K562 (cell line): ENCODE measurements around the gene FUT6. TPM values are rescaled to one million over a fixed set of nuclear protein-coding genes. Genes with fewer than 3 reads are reported as not detected.
A peak's percentile ranks its signal among the peaks of the same experiment; 100 is the strongest.

Source experiments
- ATAC-seq: fragments of 200-7000 bp; cut with Tn5 transposase; 3 replicates; pipeline ENCODE4 v1.9.1; 2020; ENCODE audit warnings: moderate library complexity
- BruUV-seq: library from RNA; stranded (reverse); fragments of 400-500 nt; replicated peaks from 2 replicates; lab custom pipeline; 2021; lab: Mats Ljungman, UMichigan
- CTCF ChIA-PET: fragments of 300-600 bp; formaldehyde crosslinking; extraction: SDS; loops from one replicate; lab custom pipeline; 2021; ENCODE audit warnings: low intra/inter-chr PET ratio; lab: Yijun Ruan, JAX
- POLR2A ChIA-PET: fragments of 300-600, 350-650 bp; sonication (Branson Sonifier 250); formaldehyde crosslinking; extraction: SDS; loops from one replicate; lab custom pipeline; 2021; ENCODE audit warnings: antibody characterized with exemption, inconsistent platforms; lab: Yijun Ruan, JAX
- DNase-seq, 4 experiments: peaks; one replicate each; pipeline versions ENCODE4 v3.0.0 to v3.0.0-alpha.2; 2011 to 2018; ENCODE audit warnings: low spot score in 3 of 4, mixed read lengths in 3 of 4; ENCODE audit errors: extremely low read depth in 1 of 4
- FAIRE-seq: peaks from 2 replicates; lab custom pipeline; 2011; peaks lifted over from hg19 to GRCh38; lab: Jason Lieb, UNC
- H2AFZ ChIP-seq: 2 replicates; pipeline ENCODE4 v1.6.0; 2011; ENCODE audit warnings: low read depth, low read length, control low read depth, inconsistent platforms
- H3K27ac ChIP-seq: fragments of 200-600 bp; 3 replicates; pipeline ENCODE4 v1.8.0; 2011; ENCODE audit warnings: low read depth, mild to moderate bottlenecking, control low read depth, inconsistent platforms, low read length, moderate library complexity, mixed read lengths; ENCODE audit errors: extremely low read depth
- H3K27me3 ChIP-seq, 2 experiments: fragments of 300-600 bp in 1 of 2; 2 replicates in 1 of 2; 3 replicates in 1 of 2; pipeline versions ENCODE4 v1.6.0 to v1.8.0; 2011; ENCODE audit warnings: inconsistent platforms in 2 of 2, low read length in 2 of 2, mild to moderate bottlenecking in 1 of 2, mixed read lengths in 1 of 2, moderate library complexity in 1 of 2; ENCODE audit not compliant: control insufficient read depth in 2 of 2, insufficient read depth in 2 of 2
- H3K36me3 ChIP-seq: fragments of 300-600 bp; 3 replicates; pipeline ENCODE4 v1.8.0; 2011; ENCODE audit warnings: mild to moderate bottlenecking, low read length, inconsistent platforms; ENCODE audit not compliant: control insufficient read depth, insufficient read depth
- H3K4me1 ChIP-seq, 2 experiments: fragments of 200-600 bp in 1 of 2; replicated peaks in 1 of 2; 2 replicates in 1 of 2; 3 replicates in 1 of 2; pipeline versions ENCODE4 v1.5.1 to v1.8.0; 2011; ENCODE audit warnings: inconsistent platforms in 2 of 2, low read length in 2 of 2, mild to moderate bottlenecking in 1 of 2, mixed read lengths in 1 of 2, moderate library complexity in 1 of 2; ENCODE audit not compliant: control insufficient read depth in 2 of 2, insufficient read depth in 2 of 2
- H3K4me2 ChIP-seq: 2 replicates; pipeline ENCODE4 v1.6.1; 2011; ENCODE audit warnings: low read length, control low read depth, inconsistent platforms, mixed read lengths; ENCODE audit not compliant: insufficient read depth
- H3K4me3 ChIP-seq: fragments of 200-600 bp; sonication (generic), shearing (Covaris generic); 2 replicates; pipeline ENCODE4 v1.5.1; 2016; ENCODE audit warnings: control low read depth, inconsistent platforms
- H3K79me2 ChIP-seq: fragments of 200-600 bp; 3 replicates; pipeline ENCODE4 v1.8.0; 2011; ENCODE audit warnings: low read length, inconsistent platforms; ENCODE audit not compliant: control insufficient read depth, insufficient read depth
- H3K9ac ChIP-seq, 2 experiments: 2 replicates each; pipeline versions ENCODE4 v1.6.0 to v1.6.1; 2011; ENCODE audit warnings: low read depth in 2 of 2, low read length in 2 of 2, control low read depth in 1 of 2, inconsistent platforms in 1 of 2, mild to moderate bottlenecking in 1 of 2, mixed read lengths in 1 of 2; ENCODE audit not compliant: insufficient read depth in 1 of 2
- H3K9me1 ChIP-seq: one replicate; pipeline ENCODE4 v1.6.0; 2011; ENCODE audit warnings: inconsistent platforms, mild to moderate bottlenecking, low read length, moderate library complexity; ENCODE audit not compliant: control insufficient read depth, insufficient read depth
- H3K9me3 ChIP-seq: replicated peaks from 2 replicates; pipeline ENCODE4 v1.5.1; 2011; ENCODE audit warnings: low read depth, low read length, inconsistent platforms; ENCODE audit not compliant: control insufficient read depth, insufficient read depth
- H4K20me1 ChIP-seq: replicated peaks from 2 replicates; pipeline ENCODE4 v1.6.1; 2011; ENCODE audit warnings: low read length, inconsistent platforms, mixed read lengths; ENCODE audit not compliant: control insufficient read depth, insufficient read depth
- NFIC ChIP-seq: fragments of 450-650 bp; IDR thresholded peaks from 2 replicates; pipeline ENCODE4 v1.6.1; 2017; ENCODE audit warnings: mild to moderate bottlenecking, inconsistent platforms
- POLR2G ChIP-seq: fragments of 200-400 bp; formaldehyde crosslinking; IDR thresholded peaks from 2 replicates; pipeline ENCODE4 v1.6.1; 2017; ENCODE audit warnings: low read depth, mild to moderate bottlenecking, antibody characterized with exemption, low read length, moderate library complexity
- RBM17 ChIP-seq: fragments of 200-400 bp; formaldehyde crosslinking; IDR thresholded peaks from 2 replicates; pipeline ENCODE4 v1.6.1; 2017; ENCODE audit warnings: low read depth, mild to moderate bottlenecking, low read length, borderline replicate concordance
- ZFP36 ChIP-seq: fragments of 150-350 bp; IDR thresholded peaks from 2 replicates; pipeline ENCODE4 v1.6.1; 2018; ENCODE audit warnings: low read length, low read depth; ENCODE audit not compliant: partially characterized antibody
- ZKSCAN8 ChIP-seq: fragments of 200-800 bp; sonication (Bioruptor generic); IDR thresholded peaks from 2 replicates; pipeline ENCODE4 v1.6.1; 2016; ENCODE audit warnings: missing genetic modification characterization, missing compliant biosample characterization
- ZNF436 ChIP-seq: fragments of 250-450, 450-650 bp; sonication (Bioruptor Pico); formaldehyde crosslinking; IDR thresholded peaks from 2 replicates; pipeline ENCODE4 v1.7.0; 2020; ENCODE audit warnings: mild to moderate bottlenecking
- ZNF449 ChIP-seq: fragments of 250-450 bp; sonication (Bioruptor Pico); IDR thresholded peaks from 2 replicates; pipeline ENCODE4 v1.8.0; 2022; ENCODE audit warnings: moderate library complexity, mild to moderate bottlenecking, inconsistent platforms
- WGBS: fragments of 100-300 bp; shearing (Covaris generic); methylation state at CpG from one replicate; pipeline ENCODE4 v1.1.6; 2016; ENCODE audit warnings: low coverage, mixed read lengths; ENCODE audit not compliant: insufficient coverage; ENCODE audit errors: missing lambda C conversion rate; 5-methylcytosine and 5-hydroxymethylcytosine counted together
- in situ Hi-C: fragments of 300-500 bp; cut with MboI; formaldehyde crosslinking; loops from 4 replicates; pipeline ENCODE4 v1.15.0; 2018; ENCODE audit warnings: inconsistent platforms, mixed read lengths
- intact Hi-C: fragments of 100-400 bp; cut with micrococcal nuclease; formaldehyde crosslinking; loops from 2 replicates; pipeline ENCODE4 v1.14.2; 2022
- polyA plus RNA-seq, 8 experiments: library from polyadenylated mRNA; depleted of rRNA in 4 of 8; stranded (reverse) in 5 of 8; unstranded in 3 of 8; fragments of >200 nt; fragmentation: Nextera tagmentation in 2 of 8; fragmentation: Illumina TruSeq in 1 of 8; extraction: Ambion mirVana in 2 of 8; extraction: Trizol in 1 of 8; gene quantifications; 2 replicates each; pipeline versions ENCODE4 v1.2.1 to v1.2.3, GENCODE V29; 2011 to 2014; ENCODE audit warnings: inconsistent platforms in 1 of 8, missing spikeins in 1 of 8
- total RNA-seq, 7 experiments: library from RNA; depleted of rRNA in 6 of 7; stranded (reverse); fragments of >200 nt in 6 of 7; fragmentation: Illumina TruSeq in 2 of 7; extraction: Trizol in 2 of 7; gene quantifications; 2 replicates each; pipeline versions ENCODE4 v1.2.1 to v1.2.3, GENCODE V29; 2011 to 2021; ENCODE audit warnings: low replicate concordance in 1 of 7

Gene FUT6
- total and polyA plus RNA-seq, 9 of the 15 experiments (the other 6 are each of a cell fraction or from before 2014, with no cell fraction given): 0.04 TPM; not detected in 8

GRCh38 chr19:5822181-5822844, 17.2 kb downstream of the FUT6 start:
- ATAC-seq (no peak), FAIRE-seq (peak; percentile 37)
- no peak overlapping the region for H3K4me3 ChIP-seq
- H3K27ac ChIP-seq: no peak overlapping the region
- H3K4me1 ChIP-seq: peaks cover 4 to 40% of the 10 kb centered on the region in 2 experiments; a peak in 4 of 5 replicates
- H4K20me1 ChIP-seq: no peaks in the 10 kb centered on the region; the same call in 1 of the 2 replicates
- WGBS: 5% methylated on average over 30 of the region's 30 CpGs
- H3K9me1 ChIP-seq: peaks cover 1% of the 10 kb centered on the region
- intact Hi-C loops: loop anchor here (2.0 kb wide), 1 partner anchor 18 kb away; the partner anchor contains the start of gene NRTN
- no peaks in the 10 kb centered on the region for H3K79me2 ChIP-seq
- ChIA-PET CTCF (interaction anchor here (2.1 to 3.3 kb wide), 2 partner anchors 18 to 49 kb away, joined by 16 to 20 read pairs; partner anchors contain the start of gene NRTN), POLR2A (interaction anchor here (0.7 to 1.2 kb wide), 3 partner anchors 19 to 200 kb away, joined by 3 read pairs; partner anchors contain the start of genes SAFB and SAFB2)
- H2AFZ ChIP-seq: no peak overlapping the region
- no peaks in the 10 kb centered on the region for H3K27me3 ChIP-seq
- BruUV-seq: no TSS peak
- H3K36me3 ChIP-seq: no peaks in the 10 kb centered on the region
- peak; percentile 60 for TF ChIP-seq NFIC
- 0 out of 2 replicates have a peak, but pooled peaks have one; percentile 29 for TF ChIP-seq POLR2G
- TF ChIP-seq ZNF436 (CRISPR knock-in tag): 0 out of 2 replicates have a peak, but pooled peaks have one; percentile 47
- TF ChIP-seq RBM17: no peak
- no peak for TF ChIP-seq ZNF449 (CRISPR knock-in tag)
- TF ChIP-seq ZFP36: peak; percentile 90
- 0 out of 2 replicates have a peak, but pooled peaks have one; percentile 16 for TF ChIP-seq ZKSCAN8 (CRISPR knock-in tag)
- TF ChIP-seq, all 486 proteins: peak for 5
- H3K9ac ChIP-seq: peak overlapping the region in 1 of 2 experiments; percentile 19; a peak in 2 of 4 replicates
- DNase-seq: no peak
- in situ Hi-C loops: no loop called here
- H3K9me3 ChIP-seq: no peaks in the 10 kb centered on the region
- H3K4me2 ChIP-seq: no peak overlapping the region
